ENCODE data around the gene ZNF664. TPM values are rescaled to one million over a fixed set of nuclear protein-coding genes. Genes with fewer than 3 reads are reported as not detected.

Gene ZNF664
- total RNA-seq, 4 donors from 2014 or later = 23.1 to 97.1 (median 52.1) TPM

DNA sequence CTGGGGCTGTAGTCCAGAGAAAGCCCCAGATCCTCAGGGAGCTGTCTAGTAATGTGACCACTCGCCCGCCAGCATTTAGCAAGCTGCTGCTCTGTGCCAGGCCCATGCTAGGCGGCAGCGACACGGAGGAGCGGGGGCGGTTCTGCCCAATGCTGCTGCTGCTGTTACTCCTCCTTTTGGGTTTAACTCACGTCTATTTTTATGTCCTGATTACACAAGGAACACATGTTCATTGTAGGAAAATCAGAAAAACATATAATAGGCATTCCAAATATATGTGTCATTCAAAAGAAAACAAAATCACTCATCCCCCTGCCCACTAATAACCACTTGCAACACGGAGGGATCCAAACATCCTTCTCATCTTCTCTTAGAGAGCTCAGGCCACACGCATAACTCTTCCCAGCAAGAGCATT lies 30.8 kb upstream of the ZNF664 start:
- H3K4me1 ChIP-seq = no peaks in the 10 kb centered on the region
- no peak for DNase-seq
- H3K9me3 ChIP-seq = no peaks in the 10 kb centered on the region
- intact Hi-C loops (cut with DNase I; ENCODE audit: low total_unique reads) = no loop called here
- no peaks in the 10 kb centered on the region for H3K36me3 ChIP-seq
- H3K27ac ChIP-seq = no peak overlapping the region
- no peak overlapping the region for H3K4me3 ChIP-seq
- H3K27me3 ChIP-seq = no peaks in the 10 kb centered on the region
- TF ChIP-seq CTCF (IDR thresholded peaks at IDR 0.05) (no peak), POLR2A (IDR thresholded peaks at IDR 0.05) (no peak)

DNA sequence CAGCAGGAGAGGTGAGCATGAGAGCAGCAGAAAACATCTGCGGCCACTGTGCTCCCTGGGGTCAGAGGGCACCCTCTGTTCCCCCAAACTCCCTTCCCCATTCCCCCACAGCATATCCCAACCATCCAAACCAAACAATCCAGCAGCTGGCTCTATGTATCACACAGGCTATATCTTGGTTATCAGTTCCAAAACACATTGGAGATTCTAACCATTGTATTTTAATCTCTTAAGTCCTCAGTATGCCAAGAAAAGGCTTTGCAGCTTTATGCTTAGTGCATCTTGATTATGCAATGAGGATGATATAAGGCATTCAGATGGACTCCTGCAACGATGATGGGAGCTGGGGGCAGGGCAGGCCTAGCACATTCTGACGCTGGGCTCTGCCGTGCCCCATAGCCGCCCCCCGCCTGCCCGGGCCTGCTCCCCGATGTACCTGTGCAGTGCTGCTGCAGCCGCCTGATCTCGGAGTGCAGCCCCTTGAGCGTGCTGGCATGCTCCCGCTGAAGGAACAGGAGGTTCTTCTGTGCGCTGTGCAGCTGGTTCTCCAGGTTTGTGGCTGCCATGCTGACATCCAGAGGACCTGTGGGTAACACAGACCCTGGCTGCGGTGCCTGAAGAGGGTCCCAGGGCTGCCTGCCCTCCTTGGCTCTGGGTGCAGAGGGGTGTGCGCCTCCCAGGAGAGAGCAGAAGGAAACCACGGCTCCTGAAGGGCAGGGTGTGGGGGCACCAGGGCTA lies 29.9 kb upstream of the ZNF664 start:
- H3K4me1 ChIP-seq = no peaks in the 10 kb centered on the region
- DNase-seq = no peak
- H3K4me3 ChIP-seq = no peak overlapping the region
- TF ChIP-seq POLR2A (IDR thresholded peaks at IDR 0.05) (no peak), CTCF (IDR thresholded peaks at IDR 0.05) (no peak)
- H3K36me3 ChIP-seq = no peaks in the 10 kb centered on the region
- no peak overlapping the region for H3K27ac ChIP-seq
- H3K9me3 ChIP-seq = no peaks in the 10 kb centered on the region
- no peaks in the 10 kb centered on the region for H3K27me3 ChIP-seq
- intact Hi-C loops (cut with DNase I; ENCODE audit: low total_unique reads) = no loop called here

- Histone ChIP-seq H3K4me3 (no peak overlapping the region), H3K9me3 (no peaks in the 10 kb centered on the region), H3K27ac (no peak overlapping the region), H3K4me1 (no peaks in the 10 kb centered on the region), H3K36me3 (no peaks in the 10 kb centered on the region), H3K27me3 (no peaks in the 10 kb centered on the region)
- TF ChIP-seq POLR2A (IDR thresholded peaks at IDR 0.05) (no peak), CTCF (IDR thresholded peaks at IDR 0.05) (no peak)
- DNase-seq = no peak
- intact Hi-C loops (cut with DNase I; ENCODE audit: low total_unique reads) = no loop called here
Measured at GRCh38 chr12:123943816-123944215, 29.2 kb upstream of the ZNF664 start.

DNA sequence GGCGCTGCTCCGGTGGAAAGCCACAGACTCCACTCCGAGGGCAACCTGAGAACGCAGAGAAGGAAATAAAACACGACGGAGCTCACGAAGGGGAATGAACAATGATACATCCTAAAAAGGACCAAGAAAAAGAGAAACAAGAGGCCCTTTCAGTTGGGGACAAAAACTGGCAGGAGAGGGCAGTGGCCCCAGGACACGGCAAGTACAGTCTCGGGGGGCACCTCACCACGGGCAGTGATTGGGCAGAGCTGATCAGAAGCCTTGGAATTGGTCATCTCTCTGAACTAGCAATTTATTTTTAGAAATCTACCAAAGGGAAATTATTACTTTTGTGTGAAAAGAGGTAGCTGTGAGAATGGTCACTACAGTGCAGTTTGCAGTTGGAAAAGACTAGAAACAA lies 28.3 kb upstream of the ZNF664 start:
- intact Hi-C loops (cut with DNase I; ENCODE audit: low total_unique reads) = no loop called here
- no peak for DNase-seq
- Histone ChIP-seq H3K27ac (no peak overlapping the region), H3K4me1 (no peaks in the 10 kb centered on the region), H3K27me3 (no peaks in the 10 kb centered on the region), H3K36me3 (no peaks in the 10 kb centered on the region), H3K9me3 (no peaks in the 10 kb centered on the region), H3K4me3 (no peak overlapping the region)
- TF ChIP-seq POLR2A (IDR thresholded peaks at IDR 0.05) (no peak), CTCF (IDR thresholded peaks at IDR 0.05) (no peak)

GRCh38 chr12:123945287-123946151 lies 27.5 kb upstream of the ZNF664 start:
- no peak for DNase-seq
- H3K36me3 ChIP-seq = no peaks in the 10 kb centered on the region
- intact Hi-C loops (cut with DNase I; ENCODE audit: low total_unique reads) = no loop called here

More at GRCh38 chr12:123945287-123946151, 27.5 kb upstream of the ZNF664 start:
- no peak overlapping the region for H3K27ac ChIP-seq
- TF ChIP-seq POLR2A (IDR thresholded peaks at IDR 0.05) = no peak
- TF ChIP-seq CTCF (IDR thresholded peaks at IDR 0.05) = no peak
- no peaks in the 10 kb centered on the region for H3K9me3 ChIP-seq
- H3K4me3 ChIP-seq = no peak overlapping the region
- H3K4me1 ChIP-seq = no peaks in the 10 kb centered on the region
- H3K27me3 ChIP-seq = no peaks in the 10 kb centered on the region
